A549 (cell line): ENCODE results near the gene SRRM2.

Experiments
- HOXB13 ChIP-seq: fragments of 250-450 bp; sonication (Bioruptor Pico); IDR thresholded peaks from 2 replicates; pipeline ENCODE4 v1.5.0; 2020; ENCODE audit warnings: low read depth, mild to moderate bottlenecking, moderate library complexity
- MYC ChIP-seq: IDR thresholded peaks from 2 replicates; pipeline ENCODE4 v1.6.1; 2012; ENCODE audit warnings: mild to moderate bottlenecking, inconsistent platforms, low read length, improper control_type of control experiment, borderline replicate concordance
- POLR2A ChIP-seq: IDR thresholded peaks from 2 replicates; pipeline ENCODE4 v1.6.1; 2012; ENCODE audit warnings: mild to moderate bottlenecking, low read length
- TF ChIP-seq, protein P1 (sequence below): fragments of >200 bp; sonication (Bioruptor Twin); formaldehyde crosslinking; IDR thresholded peaks from 3 replicates; pipeline ENCODE4 v1.5.1; 2016

DNA sequence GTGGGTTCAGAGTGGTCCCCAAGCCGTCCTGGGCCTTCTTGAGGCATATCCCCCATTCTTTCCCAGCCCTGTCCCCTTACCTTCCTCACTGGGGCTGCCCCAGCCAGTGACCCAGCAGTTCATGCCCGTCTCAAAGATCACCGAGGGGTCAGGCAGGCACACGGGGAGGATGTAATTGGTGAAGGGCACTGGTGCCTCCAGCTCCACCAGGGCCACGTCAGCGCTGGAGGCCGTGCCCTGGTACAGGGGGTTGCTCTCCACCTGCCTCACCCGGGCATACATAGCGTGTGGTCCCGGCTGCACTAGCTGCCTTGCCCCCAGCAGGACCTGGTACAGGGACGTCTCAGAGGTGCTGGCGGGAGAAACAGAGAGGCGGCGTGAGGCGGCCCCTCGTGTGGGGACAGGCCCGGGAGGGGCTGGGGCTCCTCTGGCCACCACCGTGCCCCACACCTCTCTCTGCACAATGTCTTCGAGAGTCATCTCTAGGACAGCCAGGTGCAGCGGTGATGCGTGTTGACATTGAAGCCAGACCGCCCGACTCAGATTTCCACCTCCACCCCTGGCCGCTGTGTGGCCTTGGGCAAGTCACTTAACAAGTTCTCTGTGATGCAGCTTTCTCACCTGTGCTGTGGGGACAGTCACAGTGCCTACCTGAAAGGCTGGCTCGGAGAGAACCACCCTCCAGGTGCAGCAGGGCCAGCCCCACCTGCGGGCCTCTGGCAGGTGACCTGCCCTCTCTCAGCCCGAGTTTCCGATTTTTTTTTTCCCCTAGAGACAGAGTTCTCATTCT, 38.3 kb upstream of the SRRM2 start:
- TF ChIP-seq, protein P1, sequence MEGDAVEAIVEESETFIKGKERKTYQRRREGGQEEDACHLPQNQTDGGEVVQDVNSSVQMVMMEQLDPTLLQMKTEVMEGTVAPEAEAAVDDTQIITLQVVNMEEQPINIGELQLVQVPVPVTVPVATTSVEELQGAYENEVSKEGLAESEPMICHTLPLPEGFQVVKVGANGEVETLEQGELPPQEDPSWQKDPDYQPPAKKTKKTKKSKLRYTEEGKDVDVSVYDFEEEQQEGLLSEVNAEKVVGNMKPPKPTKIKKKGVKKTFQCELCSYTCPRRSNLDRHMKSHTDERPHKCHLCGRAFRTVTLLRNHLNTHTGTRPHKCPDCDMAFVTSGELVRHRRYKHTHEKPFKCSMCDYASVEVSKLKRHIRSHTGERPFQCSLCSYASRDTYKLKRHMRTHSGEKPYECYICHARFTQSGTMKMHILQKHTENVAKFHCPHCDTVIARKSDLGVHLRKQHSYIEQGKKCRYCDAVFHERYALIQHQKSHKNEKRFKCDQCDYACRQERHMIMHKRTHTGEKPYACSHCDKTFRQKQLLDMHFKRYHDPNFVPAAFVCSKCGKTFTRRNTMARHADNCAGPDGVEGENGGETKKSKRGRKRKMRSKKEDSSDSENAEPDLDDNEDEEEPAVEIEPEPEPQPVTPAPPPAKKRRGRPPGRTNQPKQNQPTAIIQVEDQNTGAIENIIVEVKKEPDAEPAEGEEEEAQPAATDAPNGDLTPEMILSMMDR = no peak
- TF ChIP-seq POLR2A = no peak
- no peak for TF ChIP-seq MYC
- no peak for TF ChIP-seq HOXB13 (CRISPR knock-in tag)
